Renal pelvis (tissue), 4 donors: ENCODE data around the gene URM1. TPM values are rescaled to one million over a fixed set of nuclear protein-coding genes. Genes with fewer than 3 reads are reported as not detected.
"Not testable (repeated sequence)": the region's sequence is repeated elsewhere in the genome, so short reads cannot be mapped to it uniquely, and the experiment has no call there.

ENCODE experiments used
- DNase-seq: peaks from one replicate; pipeline ENCODE4 v3.0.0-alpha.2; 2013
- polyA plus RNA-seq, 3 donors: library from polyadenylated mRNA; unstranded; fragments of 120-200 nt; gene quantifications; one replicate each; pipeline ENCODE4 v1.2.1, GENCODE V29; 2013; ENCODE audit not compliant: insufficient read length in 3 of 3

The URM1 gene
- polyA plus RNA-seq, 3 donors: 60.5 to 70.8 (median 64.7) TPM

- DNase-seq: not testable (repeated sequence)
Observed at GRCh38 chr9:128423356-128423755, 52.2 kb downstream of the URM1 start.

DNA sequence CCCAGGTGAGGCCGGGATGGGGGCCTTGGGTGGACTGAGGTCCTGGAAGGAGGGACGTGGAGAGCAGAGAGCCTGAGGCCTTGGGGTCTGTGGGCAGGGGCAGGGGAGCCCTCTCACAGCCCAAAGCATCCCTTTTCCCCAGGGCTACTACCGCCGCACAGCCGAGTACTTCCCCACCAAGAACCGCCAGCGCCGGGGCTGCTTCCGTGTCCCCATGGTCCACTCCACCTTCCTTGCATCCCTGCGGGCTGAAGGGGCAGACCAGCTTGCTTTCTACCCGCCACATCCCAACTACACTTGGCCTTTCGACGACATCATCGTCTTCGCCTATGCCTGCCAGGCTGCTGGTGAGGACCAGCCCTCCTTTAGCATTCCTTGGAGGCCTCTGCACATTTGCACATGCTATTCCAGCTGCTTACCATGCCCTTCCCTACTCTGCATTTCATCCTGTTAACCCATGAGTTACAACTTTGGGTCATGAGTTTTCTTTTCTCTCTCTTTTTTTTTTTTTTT, 53.1 kb downstream of the URM1 start:
- DNase-seq: no peak

DNA sequence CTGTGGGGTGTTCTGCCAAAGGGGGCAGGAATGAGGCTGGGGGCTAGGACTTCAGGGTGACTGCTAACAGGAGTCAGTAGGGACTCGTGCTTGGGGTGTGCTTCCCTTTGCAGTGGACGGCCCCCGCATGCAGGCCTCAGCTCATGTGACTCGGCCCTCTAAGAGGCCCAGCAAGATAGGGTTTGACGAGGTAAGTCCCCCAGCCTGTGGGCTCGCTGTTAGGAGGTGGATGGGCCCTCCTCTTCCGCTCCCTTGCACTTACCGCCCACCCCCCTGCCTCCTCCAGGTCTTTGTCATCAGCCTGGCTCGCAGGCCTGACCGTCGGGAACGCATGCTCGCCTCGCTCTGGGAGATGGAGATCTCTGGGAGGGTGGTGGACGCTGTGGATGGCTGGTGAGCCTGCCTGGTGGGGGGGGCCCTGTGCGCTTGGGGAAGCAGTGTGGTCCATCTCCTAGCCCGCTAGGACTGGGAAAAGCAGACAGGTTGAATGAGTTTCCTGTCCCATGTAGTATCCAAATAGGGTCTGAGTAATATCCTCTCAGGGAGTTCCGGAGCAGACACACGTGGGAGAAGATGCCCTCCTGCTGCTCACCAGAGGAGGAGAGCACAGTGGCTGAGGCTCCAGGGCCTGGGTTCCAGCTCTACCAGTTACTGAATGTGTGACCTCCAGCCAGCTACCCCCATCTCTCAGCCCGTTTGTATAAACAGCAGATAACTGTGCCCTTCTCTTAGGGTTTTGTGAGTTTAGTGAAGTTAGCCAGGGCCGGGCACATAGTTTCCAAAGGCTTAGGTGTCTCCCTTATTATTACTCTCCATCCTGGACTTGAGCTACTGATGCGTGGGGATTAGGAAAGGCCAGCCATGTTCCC, 57.7 kb downstream of the URM1 start:
- DNase-seq: no peak

- DNase-seq: no peak
Observed at GRCh38 chr9:128429513-128430086, 58.4 kb downstream of the URM1 start.

DNA sequence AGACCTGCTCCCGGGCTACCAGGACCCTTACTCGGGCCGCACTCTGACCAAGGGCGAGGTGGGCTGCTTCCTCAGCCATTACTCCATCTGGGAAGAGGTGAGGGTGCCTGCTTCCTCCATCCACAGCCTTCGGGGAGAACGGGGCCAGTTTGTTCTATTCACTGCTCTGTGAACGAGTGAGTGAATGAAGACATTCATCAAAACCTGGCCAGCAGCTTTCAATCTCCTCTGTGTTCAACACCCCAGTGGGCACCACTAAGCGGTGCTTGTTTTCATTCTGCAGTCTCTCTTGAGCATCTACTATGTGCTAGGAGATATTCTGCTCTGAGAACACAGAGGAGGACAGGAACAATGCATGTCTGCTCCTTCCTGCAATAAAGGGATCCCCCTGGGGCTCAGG, 60.0 kb downstream of the URM1 start:
- DNase-seq: no peak

DNA sequence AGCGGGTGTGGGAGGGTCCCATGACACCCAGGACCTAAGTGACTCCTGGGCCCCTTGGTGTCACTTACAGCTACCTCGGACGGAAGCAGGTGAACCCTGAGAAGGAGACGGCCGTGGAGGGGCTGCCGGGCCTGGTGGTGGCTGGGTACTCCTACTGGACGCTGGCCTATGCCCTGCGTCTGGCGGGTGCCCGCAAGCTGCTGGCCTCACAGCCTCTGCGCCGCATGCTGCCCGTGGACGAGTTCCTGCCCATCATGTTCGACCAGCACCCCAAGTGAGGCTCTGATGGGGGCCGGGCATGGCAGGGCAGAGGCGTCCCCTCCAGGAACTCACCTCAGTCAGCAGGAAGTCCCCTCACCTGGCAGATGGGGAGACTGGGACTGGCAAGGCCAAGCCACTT, 63.2 kb downstream of the URM1 start:
- no peak for DNase-seq

DNA sequence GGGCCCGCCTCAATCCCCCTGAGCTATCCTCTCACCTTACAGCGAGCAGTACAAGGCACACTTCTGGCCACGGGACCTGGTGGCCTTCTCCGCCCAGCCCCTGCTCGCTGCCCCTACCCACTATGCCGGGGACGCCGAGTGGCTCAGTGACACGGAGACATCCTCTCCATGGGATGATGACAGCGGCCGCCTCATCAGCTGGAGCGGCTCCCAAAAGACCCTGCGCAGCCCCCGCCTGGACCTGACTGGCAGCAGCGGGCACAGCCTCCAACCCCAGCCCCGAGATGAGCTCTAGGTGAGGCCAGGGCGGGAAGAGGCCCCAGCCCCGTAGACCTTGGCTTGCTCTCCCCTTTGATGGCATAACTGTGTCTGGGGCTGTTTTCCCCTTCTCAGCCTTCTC, 64.4 kb downstream of the URM1 start:
- no peak for DNase-seq

- DNase-seq: peak; percentile 71
Observed at GRCh38 chr9:128438343-128439109, 67.4 kb downstream of the URM1 start.

GRCh38 chr9:128439273-128439672, 68.1 kb downstream of the URM1 start:
- no peak for DNase-seq

Other genes with a start within 250 kb of the URM1 start
- 10 to 100 TPM; 52.4 to 57.9 (median 55.7) TPM for gene PTGES2, start 243.6 kb upstream of the URM1 start, polyA plus RNA-seq
- gene LCN2, start 221.9 kb upstream of the URM1 start, polyA plus RNA-seq: 1 to 10 TPM in 1 of 3 donors, under 1 TPM in 2; 0.49 to 1.2 (median 0.78) TPM
- gene BBLN, start 211.1 kb upstream of the URM1 start, polyA plus RNA-seq: 10 to 100 TPM; 51.7 to 63.7 (median 61.9) TPM
- gene CIZ1, start 179.8 kb upstream of the URM1 start, polyA plus RNA-seq: 100 to 1,000 TPM; 125 to 146 (median 145) TPM
- gene DNM1, start 168.0 kb upstream of the URM1 start, polyA plus RNA-seq: 100 to 1,000 TPM in 2 of 3 donors, 10 to 100 TPM in 1; 91.2 to 305 (median 248) TPM
- 100 to 1,000 TPM in 1 of 3 donors, 10 to 100 TPM in 2; 70.2 to 106 (median 93.1) TPM for gene GOLGA2, start 95.4 kb upstream of the URM1 start, polyA plus RNA-seq
- 10 to 100 TPM; 31.5 to 35.0 (median 32.5) TPM for gene SWI5, start 95.1 kb upstream of the URM1 start, polyA plus RNA-seq
- gene TRUB2, start 48.9 kb upstream of the URM1 start, polyA plus RNA-seq: 10 to 100 TPM; 40.8 to 48.4 (median 47.1) TPM
- gene COQ4, start 48.5 kb upstream of the URM1 start, polyA plus RNA-seq: 10 to 100 TPM; 64.1 to 97.0 (median 95.3) TPM
- gene SLC27A4, start 30.8 kb upstream of the URM1 start, polyA plus RNA-seq: 10 to 100 TPM; 19.6 to 24.6 (median 22.7) TPM
- gene CERCAM, start 49.5 kb downstream of the URM1 start, polyA plus RNA-seq: 10 to 100 TPM; 42.9 to 50.7 (median 48.0) TPM
- 10 to 100 TPM; 50.4 to 55.1 (median 50.7) TPM for gene ODF2, start 84.6 kb downstream of the URM1 start, polyA plus RNA-seq
- 10 to 100 TPM; 29.5 to 33.4 (median 32.1) TPM for gene GLE1, start 133.3 kb downstream of the URM1 start, polyA plus RNA-seq
- 100 to 1,000 TPM; 362 to 483 (median 423) TPM for gene SPTAN1, start 181.2 kb downstream of the URM1 start, polyA plus RNA-seq